Measurements from ENCODE around the gene SLC37A1. TPM values are rescaled to one million over a fixed set of nuclear protein-coding genes. Genes with fewer than 3 reads are reported as not detected.
A peak's percentile ranks its signal among the peaks of the same experiment; 100 is the strongest.

Gene SLC37A1
- total RNA-seq, 1 experiment from 2014 or later: 38.3 TPM

DNA sequence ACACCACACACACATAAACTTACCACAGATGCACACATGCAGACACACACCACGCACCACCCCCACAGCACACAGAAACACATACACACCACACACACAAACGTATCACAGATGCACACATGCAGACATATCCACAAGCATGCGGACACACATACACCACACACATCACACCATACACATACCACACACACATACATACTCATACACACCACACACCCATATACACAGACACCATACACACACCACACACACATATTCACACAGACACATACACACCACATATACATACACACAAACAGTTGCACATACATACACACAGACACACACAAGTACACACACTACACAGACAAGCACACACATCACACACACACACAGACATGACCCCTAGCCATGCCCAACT is 102.3 kb downstream of the SLC37A1 start:
- Histone ChIP-seq H3K36me3 (ENCODE audit: low read depth, low read length) (no peaks in the 10 kb centered on the region), H4K20me1 (ENCODE audit: low read length) (no peaks in the 10 kb centered on the region), H3K9me2 (replicated peaks; ENCODE audit: low read length) (no peaks in the 10 kb centered on the region), H3K27ac (ENCODE audit: low read length) (no peak overlapping the region), H3K4me2 (ENCODE audit: low read length) (no peak overlapping the region), H3K79me2 (ENCODE audit: low read length) (no peaks in the 10 kb centered on the region), H3K4me3 (ENCODE audit: low read length) (no peak overlapping the region), H3K9me3 (ENCODE audit: low read length) (no peaks in the 10 kb centered on the region), H3F3A (ENCODE audit: low read length, unreplicated experiment) (no peaks in the 10 kb centered on the region), H3K27me3 (ENCODE audit: low read length) (peaks cover 39% of the 10 kb centered on the region), H3K4me1 (ENCODE audit: insufficient read depth, low read length) (0 out of 2 replicates have a peak, but pooled peaks cover 4% of the 10 kb centered on the region), H2AFZ (ENCODE audit: low read length) (no peak overlapping the region), H3K9ac (ENCODE audit: low read length) (no peak overlapping the region)
- intact Hi-C loops (cut with micrococcal nuclease): no loop called here
- ChIA-PET POLR2A (ENCODE audit: unreplicated experiment) (no interaction called here), CTCF (no interaction called here)
- no TSS peak for BruUV-seq (replicated peaks)
- no peak for TF ChIP-seq EZH2 (IDR thresholded peaks at IDR 0.05; ENCODE audit: low read length, unreplicated experiment)
- ATAC-seq: no peak
- no peak for DNase-seq

DNA sequence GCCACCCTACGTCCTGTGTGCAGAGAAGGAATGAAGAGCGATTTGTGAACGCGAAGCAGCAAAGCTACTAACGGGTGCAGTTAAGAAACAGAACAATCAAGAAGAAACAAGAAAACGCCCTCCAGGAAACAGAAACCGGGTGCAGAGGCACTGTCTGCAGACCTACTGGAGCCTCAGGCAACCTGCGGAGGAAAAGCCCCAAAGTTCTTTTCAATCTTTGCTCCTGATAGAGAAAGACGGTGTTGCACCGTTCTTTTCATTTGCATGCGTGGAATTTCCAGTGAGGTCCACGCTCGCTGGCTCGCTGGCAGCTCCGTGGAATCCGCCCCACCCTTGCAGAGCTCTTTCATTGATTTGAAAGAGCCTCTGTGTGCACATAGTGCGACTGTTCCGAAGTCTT is 102.8 kb downstream of the SLC37A1 start:
- Histone ChIP-seq H3K27ac (ENCODE audit: low read length) (no peak overlapping the region), H3K79me2 (ENCODE audit: low read length) (no peaks in the 10 kb centered on the region), H3K9me3 (ENCODE audit: low read length) (no peaks in the 10 kb centered on the region), H3F3A (ENCODE audit: low read length, unreplicated experiment) (no peaks in the 10 kb centered on the region), H3K4me2 (ENCODE audit: low read length) (0 out of 2 replicates have a peak overlapping the region, but pooled peaks have one; percentile 8), H4K20me1 (ENCODE audit: low read length) (no peaks in the 10 kb centered on the region), H3K36me3 (ENCODE audit: low read depth, low read length) (no peaks in the 10 kb centered on the region), H3K4me1 (ENCODE audit: insufficient read depth, low read length) (0 out of 2 replicates have a peak, but pooled peaks cover 4% of the 10 kb centered on the region), H3K9me2 (replicated peaks; ENCODE audit: low read length) (no peaks in the 10 kb centered on the region), H3K9ac (ENCODE audit: low read length) (no peak overlapping the region), H3K4me3 (ENCODE audit: low read length) (no peak overlapping the region), H2AFZ (ENCODE audit: low read length) (no peak overlapping the region), H3K27me3 (ENCODE audit: low read length) (peaks cover 43% of the 10 kb centered on the region)
- POLR2A ChIA-PET (ENCODE audit: unreplicated experiment): no interaction called here
- no peak for DNase-seq
- intact Hi-C loops (cut with micrococcal nuclease): no loop called here
- CTCF ChIA-PET: no interaction called here
- ATAC-seq: no peak
- TF ChIP-seq, protein P1, sequence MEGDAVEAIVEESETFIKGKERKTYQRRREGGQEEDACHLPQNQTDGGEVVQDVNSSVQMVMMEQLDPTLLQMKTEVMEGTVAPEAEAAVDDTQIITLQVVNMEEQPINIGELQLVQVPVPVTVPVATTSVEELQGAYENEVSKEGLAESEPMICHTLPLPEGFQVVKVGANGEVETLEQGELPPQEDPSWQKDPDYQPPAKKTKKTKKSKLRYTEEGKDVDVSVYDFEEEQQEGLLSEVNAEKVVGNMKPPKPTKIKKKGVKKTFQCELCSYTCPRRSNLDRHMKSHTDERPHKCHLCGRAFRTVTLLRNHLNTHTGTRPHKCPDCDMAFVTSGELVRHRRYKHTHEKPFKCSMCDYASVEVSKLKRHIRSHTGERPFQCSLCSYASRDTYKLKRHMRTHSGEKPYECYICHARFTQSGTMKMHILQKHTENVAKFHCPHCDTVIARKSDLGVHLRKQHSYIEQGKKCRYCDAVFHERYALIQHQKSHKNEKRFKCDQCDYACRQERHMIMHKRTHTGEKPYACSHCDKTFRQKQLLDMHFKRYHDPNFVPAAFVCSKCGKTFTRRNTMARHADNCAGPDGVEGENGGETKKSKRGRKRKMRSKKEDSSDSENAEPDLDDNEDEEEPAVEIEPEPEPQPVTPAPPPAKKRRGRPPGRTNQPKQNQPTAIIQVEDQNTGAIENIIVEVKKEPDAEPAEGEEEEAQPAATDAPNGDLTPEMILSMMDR (conservative IDR thresholded peaks at IDR 0.05; ENCODE audit: low read depth, low read length): no peak
- TF ChIP-seq EZH2phosphoT487 (IDR thresholded peaks at IDR 0.05; ENCODE audit: borderline replicate concordance, low read length): no peak
- no TSS peak for BruUV-seq (replicated peaks)

DNA sequence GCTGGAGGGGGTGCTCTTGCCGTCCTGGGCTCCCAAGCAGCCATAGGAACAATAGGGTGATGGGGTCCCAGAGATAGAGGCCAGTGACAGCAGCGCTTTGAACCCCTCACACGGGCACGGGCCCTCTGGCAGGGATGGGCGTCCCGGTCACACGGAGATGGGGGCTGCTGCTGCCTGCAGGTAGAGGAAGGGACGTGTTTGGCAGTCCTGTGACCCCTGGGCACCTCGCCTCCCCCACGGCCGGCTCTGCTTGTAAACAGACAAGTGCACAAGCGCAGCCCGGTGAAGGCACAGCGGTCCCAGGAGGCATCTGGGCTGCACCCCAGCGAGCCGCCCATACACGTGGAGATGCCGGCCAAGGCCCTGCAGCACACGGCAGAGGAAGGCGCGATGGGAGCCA is 103.3 kb downstream of the SLC37A1 start:
- no peaks in the 10 kb centered on the region for H3K79me2 ChIP-seq (ENCODE audit: low read length)
- no peaks in the 10 kb centered on the region for H3F3A ChIP-seq (ENCODE audit: low read length, unreplicated experiment)
- CTCF ChIA-PET: no interaction called here
- no peaks in the 10 kb centered on the region for H3K9me3 ChIP-seq (ENCODE audit: low read length)
- H3K27ac ChIP-seq (ENCODE audit: low read length): no peak overlapping the region
- POLR2A ChIA-PET (ENCODE audit: unreplicated experiment): no interaction called here
- 0 out of 2 replicates have a peak, but pooled peaks cover 4% of the 10 kb centered on the region for H3K4me1 ChIP-seq (ENCODE audit: insufficient read depth, low read length)
- ATAC-seq (no peak), DNase-seq (no peak)
- no peak overlapping the region for H3K4me2 ChIP-seq (ENCODE audit: low read length)
- BruUV-seq (replicated peaks): no TSS peak
- TF ChIP-seq, protein P1 (conservative IDR thresholded peaks at IDR 0.05; ENCODE audit: low read depth, low read length): no peak
- TF ChIP-seq EZH2 (IDR thresholded peaks at IDR 0.05; ENCODE audit: low read length, unreplicated experiment) (no peak), EZH2phosphoT487 (IDR thresholded peaks at IDR 0.05; ENCODE audit: borderline replicate concordance, low read length) (no peak)
- no peaks in the 10 kb centered on the region for H3K36me3 ChIP-seq (ENCODE audit: low read depth, low read length)
- no peak overlapping the region for H3K9ac ChIP-seq (ENCODE audit: low read length)
- H4K20me1 ChIP-seq (ENCODE audit: low read length): no peaks in the 10 kb centered on the region
- peaks cover 48% of the 10 kb centered on the region for H3K27me3 ChIP-seq (ENCODE audit: low read length)
- H3K4me3 ChIP-seq (ENCODE audit: low read length): no peak overlapping the region
- intact Hi-C loops (cut with micrococcal nuclease): no loop called here
- H3K9me2 ChIP-seq (replicated peaks; ENCODE audit: low read length): no peaks in the 10 kb centered on the region
- H2AFZ ChIP-seq (ENCODE audit: low read length): no peak overlapping the region
